ENCODE results near the gene TTC21A.

GRCh38 chr3:39166134-39166710, 58.7 kb downstream of the TTC21A start:
- TF ChIP-seq ATF7 (IDR thresholded peaks at IDR 0.05; ENCODE audit: low read depth) = no peak
- TF ChIP-seq, protein P1, sequence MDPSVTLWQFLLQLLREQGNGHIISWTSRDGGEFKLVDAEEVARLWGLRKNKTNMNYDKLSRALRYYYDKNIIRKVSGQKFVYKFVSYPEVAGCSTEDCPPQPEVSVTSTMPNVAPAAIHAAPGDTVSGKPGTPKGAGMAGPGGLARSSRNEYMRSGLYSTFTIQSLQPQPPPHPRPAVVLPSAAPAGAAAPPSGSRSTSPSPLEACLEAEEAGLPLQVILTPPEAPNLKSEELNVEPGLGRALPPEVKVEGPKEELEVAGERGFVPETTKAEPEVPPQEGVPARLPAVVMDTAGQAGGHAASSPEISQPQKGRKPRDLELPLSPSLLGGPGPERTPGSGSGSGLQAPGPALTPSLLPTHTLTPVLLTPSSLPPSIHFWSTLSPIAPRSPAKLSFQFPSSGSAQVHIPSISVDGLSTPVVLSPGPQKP (IDR thresholded peaks at IDR 0.05; ENCODE audit: low read depth, low read length) = no peak
- TF ChIP-seq EP300 (IDR thresholded peaks at IDR 0.05; ENCODE audit: borderline replicate concordance in 1 of 2, control insufficient read depth in 1 of 2, low read depth in 2 of 2, low read length in 2 of 2) = no peak
- TF ChIP-seq RAD21 (IDR thresholded peaks at IDR 0.05; ENCODE audit: insufficient read depth, low read depth, low read length) = peak; percentile 39
- no peak for TF ChIP-seq SIN3A (IDR thresholded peaks at IDR 0.05; ENCODE audit: low read depth, low read length)
